Nephron (organoid): Measurements from ENCODE around the gene HOXD9.

Source experiments
- H3K27ac Mint-ChIP-seq, 3 experiments: 2 replicates each; pipeline ENCODE4 v1.8.0; 2020; ENCODE audit warnings: mixed read lengths in 3 of 3, mild to moderate bottlenecking in 2 of 3, moderate library complexity in 1 of 3
- H3K27me3 Mint-ChIP-seq: 2 replicates; pipeline ENCODE4 v1.8.0; 2021; ENCODE audit warnings: low read depth, mild to moderate bottlenecking, moderate library complexity, mixed read lengths
- H3K36me3 Mint-ChIP-seq: 2 replicates; pipeline ENCODE4 v1.8.0; 2020; ENCODE audit warnings: low read depth, mixed read lengths
- H3K4me1 Mint-ChIP-seq: 2 replicates; pipeline ENCODE4 v1.8.0; 2020; ENCODE audit warnings: mixed read lengths
- H3K4me3 Mint-ChIP-seq, 3 experiments: 2 replicates each; pipeline ENCODE4 v1.8.0; 2020; ENCODE audit warnings: mild to moderate bottlenecking in 3 of 3, mixed read lengths in 3 of 3, moderate library complexity in 2 of 3
- H3K9me3 Mint-ChIP-seq: 2 replicates; pipeline ENCODE4 v1.8.0; 2020; ENCODE audit warnings: mixed read lengths
- CTCF ChIP-seq, 3 experiments: fragments of 200-600 bp; sonication (generic); IDR thresholded peaks; one replicate each; pipeline ENCODE4 v1.5.0; 2021; ENCODE audit warnings: antibody characterized with exemption in 3 of 3; ENCODE audit not compliant: unreplicated experiment in 3 of 3

The HOXD9 gene

GRCh38 chr2:176137252-176137580, 14.7 kb downstream of the HOXD9 start:
- H3K9me3 Mint-ChIP-seq: no peaks in the 10 kb centered on the region
- H3K4me1 Mint-ChIP-seq: peaks cover 56% of the 10 kb centered on the region
- H3K36me3 Mint-ChIP-seq: peaks cover 30% of the 10 kb centered on the region
- TF ChIP-seq CTCF (IDR thresholded peaks at IDR 0.05; ENCODE audit: unreplicated experiment in 3 of 3): no peak
- peak overlapping the region; percentile 94 to 99 (median 99) for H3K27ac Mint-ChIP-seq
- peaks cover 2% of the 10 kb centered on the region for H3K27me3 Mint-ChIP-seq
- peak overlapping the region; percentile 88 to 97 (median 89) for H3K4me3 Mint-ChIP-seq

GRCh38 chr2:176137906-176138305, 15.4 kb downstream of the HOXD9 start:
- no peaks in the 10 kb centered on the region for H3K27me3 Mint-ChIP-seq
- no peak for TF ChIP-seq CTCF (IDR thresholded peaks at IDR 0.05; ENCODE audit: unreplicated experiment in 3 of 3)
- H3K9me3 Mint-ChIP-seq: no peaks in the 10 kb centered on the region
- H3K27ac Mint-ChIP-seq: peak overlapping the region; percentile 94 to 99 (median 99)
- peaks cover 26% of the 10 kb centered on the region for H3K36me3 Mint-ChIP-seq
- H3K4me3 Mint-ChIP-seq: peak overlapping the region; percentile 88 to 97 (median 89)
- peaks cover 54% of the 10 kb centered on the region for H3K4me1 Mint-ChIP-seq

- H3K27me3 Mint-ChIP-seq: no peaks in the 10 kb centered on the region
- H3K4me1 Mint-ChIP-seq: peaks cover 55% of the 10 kb centered on the region
- peaks cover 26% of the 10 kb centered on the region for H3K36me3 Mint-ChIP-seq
- TF ChIP-seq CTCF (IDR thresholded peaks at IDR 0.05; ENCODE audit: unreplicated experiment in 3 of 3): no peak
- H3K9me3 Mint-ChIP-seq: no peaks in the 10 kb centered on the region
- peak overlapping the region; percentile 88 to 97 (median 89) for H3K4me3 Mint-ChIP-seq
- H3K27ac Mint-ChIP-seq: peak overlapping the region; percentile 94 to 99 (median 99)
These were observed 16.0 kb downstream of the HOXD9 start for GRCh38 chr2:176138526-176138922.

GRCh38 chr2:176138923-176139660, 16.6 kb downstream of the HOXD9 start:
- no peaks in the 10 kb centered on the region for H3K9me3 Mint-ChIP-seq

GRCh38 chr2:176139661-176140512, 17.4 kb downstream of the HOXD9 start:
- peaks cover 54% of the 10 kb centered on the region for H3K4me1 Mint-ChIP-seq
- peak overlapping the region; percentile 94 to 99 (median 99) for H3K27ac Mint-ChIP-seq
- H3K4me3 Mint-ChIP-seq: peak overlapping the region; percentile 88 to 97 (median 89)
- H3K27me3 Mint-ChIP-seq: no peaks in the 10 kb centered on the region
- H3K9me3 Mint-ChIP-seq: no peaks in the 10 kb centered on the region
- peaks cover 30% of the 10 kb centered on the region for H3K36me3 Mint-ChIP-seq
- no peak for TF ChIP-seq CTCF (IDR thresholded peaks at IDR 0.05; ENCODE audit: unreplicated experiment in 3 of 3)

More at GRCh38 chr2:176138923-176139660, 16.6 kb downstream of the HOXD9 start:
- H3K27me3 Mint-ChIP-seq: no peaks in the 10 kb centered on the region
- peak overlapping the region; percentile 94 to 99 (median 99) for H3K27ac Mint-ChIP-seq
- H3K4me3 Mint-ChIP-seq: peak overlapping the region; percentile 88 to 97 (median 89)
- no peak for TF ChIP-seq CTCF (IDR thresholded peaks at IDR 0.05; ENCODE audit: unreplicated experiment in 3 of 3)
- H3K4me1 Mint-ChIP-seq: peaks cover 55% of the 10 kb centered on the region
- H3K36me3 Mint-ChIP-seq: peaks cover 27% of the 10 kb centered on the region
